NB4 (cell line): ENCODE measurements around the gene GPX3.

Experiments
- MAX ChIP-seq: IDR thresholded peaks from 2 replicates; pipeline ENCODE4 v1.6.1; 2011; ENCODE audit warnings: low read depth, low read length
- POLR2A ChIP-seq: IDR thresholded peaks from 2 replicates; pipeline ENCODE4 v1.6.1; 2011; ENCODE audit warnings: mild to moderate bottlenecking; ENCODE audit not compliant: insufficient read length; ENCODE audit errors: extremely low read depth
- TF ChIP-seq, protein P1 (sequence below): IDR thresholded peaks from one replicate; pipeline ENCODE4 v1.5.1; 2012; ENCODE audit warnings: low read depth, low read length

GRCh38 chr5:150987746-150988145 is 32.6 kb upstream of the GPX3 start:
- TF ChIP-seq, protein P1, sequence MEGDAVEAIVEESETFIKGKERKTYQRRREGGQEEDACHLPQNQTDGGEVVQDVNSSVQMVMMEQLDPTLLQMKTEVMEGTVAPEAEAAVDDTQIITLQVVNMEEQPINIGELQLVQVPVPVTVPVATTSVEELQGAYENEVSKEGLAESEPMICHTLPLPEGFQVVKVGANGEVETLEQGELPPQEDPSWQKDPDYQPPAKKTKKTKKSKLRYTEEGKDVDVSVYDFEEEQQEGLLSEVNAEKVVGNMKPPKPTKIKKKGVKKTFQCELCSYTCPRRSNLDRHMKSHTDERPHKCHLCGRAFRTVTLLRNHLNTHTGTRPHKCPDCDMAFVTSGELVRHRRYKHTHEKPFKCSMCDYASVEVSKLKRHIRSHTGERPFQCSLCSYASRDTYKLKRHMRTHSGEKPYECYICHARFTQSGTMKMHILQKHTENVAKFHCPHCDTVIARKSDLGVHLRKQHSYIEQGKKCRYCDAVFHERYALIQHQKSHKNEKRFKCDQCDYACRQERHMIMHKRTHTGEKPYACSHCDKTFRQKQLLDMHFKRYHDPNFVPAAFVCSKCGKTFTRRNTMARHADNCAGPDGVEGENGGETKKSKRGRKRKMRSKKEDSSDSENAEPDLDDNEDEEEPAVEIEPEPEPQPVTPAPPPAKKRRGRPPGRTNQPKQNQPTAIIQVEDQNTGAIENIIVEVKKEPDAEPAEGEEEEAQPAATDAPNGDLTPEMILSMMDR = no peak
- TF ChIP-seq MAX (no peak), POLR2A (no peak)
